KOPT-K1 (cell line): ENCODE results near the gene CYB5B.

Experiments used
- H3K27ac ChIP-seq: fragments of 200-600 bp; sonication (generic); 2 replicates; pipeline ENCODE4 v1.5.1; 2016; ENCODE audit warnings: antibody characterized with exemption, mild to moderate bottlenecking, low read depth, low read length; ENCODE audit not compliant: poor library complexity, severe bottlenecking
- H3K36me3 ChIP-seq: fragments of 200-600 bp; sonication (generic); 2 replicates; pipeline ENCODE4 v1.5.1; 2017; ENCODE audit warnings: antibody characterized with exemption, mild to moderate bottlenecking, low read length, moderate library complexity; ENCODE audit not compliant: insufficient read depth
- H3K9me3 ChIP-seq: fragments of 200-600 bp; sonication (generic); 2 replicates; pipeline ENCODE4 v1.5.1; 2017; ENCODE audit warnings: antibody characterized with exemption, low read length, mild to moderate bottlenecking; ENCODE audit not compliant: insufficient read depth, poor library complexity, severe bottlenecking

CYB5B gene

GRCh38 chr16:69402439-69402838 lies 22.0 kb upstream of the CYB5B start:
- H3K27ac ChIP-seq = no peak overlapping the region
- no peaks in the 10 kb centered on the region for H3K36me3 ChIP-seq
- H3K9me3 ChIP-seq = no peaks in the 10 kb centered on the region

- H3K27ac ChIP-seq = no peak overlapping the region
These were observed 20.1 kb upstream of the CYB5B start for GRCh38 chr16:69404275-69404805.

GRCh38 chr16:69405326-69405725 lies 19.1 kb upstream of the CYB5B start:
- H3K27ac ChIP-seq = no peak overlapping the region
- H3K36me3 ChIP-seq = no peaks in the 10 kb centered on the region

More at GRCh38 chr16:69404275-69404805, 20.1 kb upstream of the CYB5B start:
- Histone ChIP-seq H3K36me3 (no peaks in the 10 kb centered on the region), H3K9me3 (no peaks in the 10 kb centered on the region)

GRCh38 chr16:69405757-69406156 lies 18.7 kb upstream of the CYB5B start:
- no peak overlapping the region for H3K27ac ChIP-seq
- H3K36me3 ChIP-seq = no peaks in the 10 kb centered on the region
- H3K9me3 ChIP-seq = no peaks in the 10 kb centered on the region

More at GRCh38 chr16:69405326-69405725, 19.1 kb upstream of the CYB5B start:
- no peaks in the 10 kb centered on the region for H3K9me3 ChIP-seq

- no peaks in the 10 kb centered on the region for H3K9me3 ChIP-seq
- H3K36me3 ChIP-seq = no peaks in the 10 kb centered on the region
- no peak overlapping the region for H3K27ac ChIP-seq
These were observed 17.6 kb upstream of the CYB5B start for GRCh38 chr16:69406780-69407331.

GRCh38 chr16:69407702-69408323 lies 16.6 kb upstream of the CYB5B start:
- H3K9me3 ChIP-seq = no peaks in the 10 kb centered on the region
- no peaks in the 10 kb centered on the region for H3K36me3 ChIP-seq
- no peak overlapping the region for H3K27ac ChIP-seq

GRCh38 chr16:69408475-69408874 lies 15.9 kb upstream of the CYB5B start:
- H3K9me3 ChIP-seq = no peaks in the 10 kb centered on the region
- H3K27ac ChIP-seq = no peak overlapping the region
- H3K36me3 ChIP-seq = no peaks in the 10 kb centered on the region

GRCh38 chr16:69410219-69410990 lies 14.0 kb upstream of the CYB5B start:
- Histone ChIP-seq H3K9me3 (no peaks in the 10 kb centered on the region), H3K27ac (no peak overlapping the region), H3K36me3 (no peaks in the 10 kb centered on the region)

- Histone ChIP-seq H3K9me3 (no peaks in the 10 kb centered on the region), H3K36me3 (no peaks in the 10 kb centered on the region), H3K27ac (no peak overlapping the region)
These were observed 13.1 kb upstream of the CYB5B start for GRCh38 chr16:69411064-69411985.

- no peaks in the 10 kb centered on the region for H3K36me3 ChIP-seq
- H3K27ac ChIP-seq = no peak overlapping the region
- no peaks in the 10 kb centered on the region for H3K9me3 ChIP-seq
These were observed 12.1 kb upstream of the CYB5B start for GRCh38 chr16:69412287-69412686.

- H3K27ac ChIP-seq = no peak overlapping the region
- H3K9me3 ChIP-seq = no peaks in the 10 kb centered on the region
- H3K36me3 ChIP-seq = no peaks in the 10 kb centered on the region
These were observed 11.3 kb upstream of the CYB5B start for GRCh38 chr16:69413045-69413664.

- H3K36me3 ChIP-seq = no peaks in the 10 kb centered on the region
- H3K27ac ChIP-seq = no peak overlapping the region
- H3K9me3 ChIP-seq = no peaks in the 10 kb centered on the region
These were observed 6.8 kb upstream of the CYB5B start for GRCh38 chr16:69417520-69418199.

GRCh38 chr16:69419956-69420355 lies 4.5 kb upstream of the CYB5B start:
- Histone ChIP-seq H3K36me3 (no peaks in the 10 kb centered on the region), H3K9me3 (no peaks in the 10 kb centered on the region), H3K27ac (no peak overlapping the region)

- Histone ChIP-seq H3K27ac (no peak overlapping the region), H3K9me3 (peaks cover 3% of the 10 kb centered on the region), H3K36me3 (peaks cover 20% of the 10 kb centered on the region)
These were observed 1.2 kb upstream of the CYB5B start for GRCh38 chr16:69423189-69423588.
